Transverse colon (tissue), 3 donors: ENCODE results near the gene TAX1BP1.

Source experiments
- POLR2A ChIP-seq: fragments of 450-650 bp; IDR thresholded peaks from one replicate; pipeline ENCODE4 v1.6.1; 2016; ENCODE audit warnings: antibody characterized with exemption, mild to moderate bottlenecking, moderate library complexity
- TF ChIP-seq, protein P1 (sequence below), 5 experiments: fragments of 200-600 bp in 3 of 5; fragments of 450-650 bp in 2 of 5; sonication (generic) in 3 of 5; IDR thresholded peaks; 1 replicate in 2 of 5; 2 replicates in 3 of 5; pipeline ENCODE4 v1.5.1; 2016 to 2017; ENCODE audit warnings: antibody characterized with exemption in 5 of 5, inconsistent platforms in 3 of 5, mild to moderate bottlenecking in 2 of 5, moderate library complexity in 1 of 5

DNA sequence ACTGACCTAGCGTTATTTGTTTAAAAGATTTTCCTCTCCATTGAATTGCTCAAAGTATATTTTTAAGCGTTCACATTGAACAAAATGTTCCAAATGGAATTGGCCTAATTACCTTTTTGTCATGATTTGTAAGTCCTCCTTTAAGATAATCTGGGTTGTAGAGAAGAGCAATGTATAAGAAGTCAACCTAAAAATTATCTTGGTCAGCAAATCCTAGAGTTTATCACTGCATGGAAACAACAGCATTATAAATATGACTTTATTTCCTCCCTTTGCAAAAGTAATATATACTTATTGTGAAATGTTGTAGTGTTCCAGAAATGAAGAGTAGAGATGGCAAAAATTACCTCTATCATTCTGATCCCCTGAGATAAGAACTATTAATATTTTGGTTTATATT, 59.2 kb downstream of the TAX1BP1 start:
- TF ChIP-seq POLR2A = no peak
- TF ChIP-seq, protein P1, sequence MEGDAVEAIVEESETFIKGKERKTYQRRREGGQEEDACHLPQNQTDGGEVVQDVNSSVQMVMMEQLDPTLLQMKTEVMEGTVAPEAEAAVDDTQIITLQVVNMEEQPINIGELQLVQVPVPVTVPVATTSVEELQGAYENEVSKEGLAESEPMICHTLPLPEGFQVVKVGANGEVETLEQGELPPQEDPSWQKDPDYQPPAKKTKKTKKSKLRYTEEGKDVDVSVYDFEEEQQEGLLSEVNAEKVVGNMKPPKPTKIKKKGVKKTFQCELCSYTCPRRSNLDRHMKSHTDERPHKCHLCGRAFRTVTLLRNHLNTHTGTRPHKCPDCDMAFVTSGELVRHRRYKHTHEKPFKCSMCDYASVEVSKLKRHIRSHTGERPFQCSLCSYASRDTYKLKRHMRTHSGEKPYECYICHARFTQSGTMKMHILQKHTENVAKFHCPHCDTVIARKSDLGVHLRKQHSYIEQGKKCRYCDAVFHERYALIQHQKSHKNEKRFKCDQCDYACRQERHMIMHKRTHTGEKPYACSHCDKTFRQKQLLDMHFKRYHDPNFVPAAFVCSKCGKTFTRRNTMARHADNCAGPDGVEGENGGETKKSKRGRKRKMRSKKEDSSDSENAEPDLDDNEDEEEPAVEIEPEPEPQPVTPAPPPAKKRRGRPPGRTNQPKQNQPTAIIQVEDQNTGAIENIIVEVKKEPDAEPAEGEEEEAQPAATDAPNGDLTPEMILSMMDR (IDR thresholded peaks at IDR 0.05) = no peak
